IPS DF 4.7 (cell line): ENCODE data around the gene TPBG.
"Not testable (repeated sequence)": the region's sequence is repeated elsewhere in the genome, so short reads cannot be mapped to it uniquely, and the experiment has no call there.

Source experiments
- DNase-seq: peaks from one replicate; pipeline ENCODE4 v3.0.0-alpha.2; 2013; ENCODE audit warnings: low spot score; ENCODE audit errors: extremely low read depth

TPBG gene

DNA sequence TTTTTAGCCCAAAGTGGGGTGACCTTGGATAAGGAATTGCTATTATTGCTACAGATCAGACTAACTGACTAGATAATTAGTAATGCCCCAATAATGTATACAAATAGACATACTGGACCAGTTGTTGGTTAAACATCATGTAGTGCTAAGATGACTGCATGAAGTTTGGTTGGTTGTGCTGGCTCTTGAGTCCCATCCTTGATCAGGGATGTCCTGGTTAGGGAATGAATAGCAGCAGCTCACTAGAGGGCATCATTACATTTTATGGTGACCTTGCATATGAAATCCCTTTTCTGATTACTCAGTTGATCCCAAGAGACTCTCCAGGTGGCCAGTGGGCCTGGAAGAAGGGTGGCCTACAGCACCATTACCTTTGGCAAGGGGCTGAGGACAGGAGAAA is 10.9 kb downstream of the TPBG start:
- no peak for DNase-seq

DNA sequence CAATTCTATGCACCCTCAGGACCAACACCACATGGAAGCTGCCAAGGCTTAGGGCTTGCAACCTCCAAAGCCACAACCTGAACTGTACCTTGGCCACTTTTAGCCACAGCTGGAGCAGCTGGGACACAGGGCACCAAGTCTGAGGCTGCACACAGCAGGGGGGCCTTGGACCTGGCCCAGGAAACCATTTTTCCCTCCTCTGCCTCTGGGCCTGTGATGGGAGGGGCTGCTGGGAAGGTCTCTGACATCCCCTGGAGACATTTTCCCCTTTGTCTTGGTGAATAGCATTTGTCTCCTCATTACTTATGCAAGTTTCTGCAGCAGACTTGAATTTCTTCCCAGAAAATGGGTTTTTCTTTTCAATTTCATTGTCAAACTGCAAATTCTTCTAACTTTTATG is 13.0 kb downstream of the TPBG start:
- DNase-seq: no peak

DNA sequence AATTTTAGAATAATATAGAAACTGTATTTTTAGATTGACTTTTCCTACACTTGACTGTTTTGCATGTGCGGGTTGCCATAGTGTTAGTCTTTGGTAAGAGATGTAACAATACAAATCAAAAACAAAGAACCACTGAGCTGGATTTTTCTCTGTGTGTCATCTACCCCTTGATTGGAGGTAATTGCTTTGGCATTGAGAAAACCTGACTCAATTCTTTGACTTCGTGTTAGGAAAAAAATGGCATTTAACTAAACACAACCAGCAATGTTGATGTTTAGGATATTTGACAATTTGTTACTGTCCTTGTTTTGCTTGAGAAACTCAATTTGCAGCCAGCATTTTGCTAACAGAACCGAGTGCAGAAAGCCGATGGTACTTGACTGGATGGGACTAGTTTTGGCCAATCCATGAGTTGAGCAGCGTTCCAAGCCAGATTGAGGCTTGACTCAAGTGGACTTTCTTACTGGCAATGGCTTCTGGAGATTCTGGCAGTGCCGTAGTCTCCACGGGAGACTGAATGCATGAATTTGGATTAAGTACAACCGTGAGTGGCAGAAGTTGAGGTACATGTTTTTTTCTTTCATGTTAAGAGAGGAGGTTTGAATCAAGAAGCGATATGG is 17.1 kb downstream of the TPBG start:
- DNase-seq: no peak

DNA sequence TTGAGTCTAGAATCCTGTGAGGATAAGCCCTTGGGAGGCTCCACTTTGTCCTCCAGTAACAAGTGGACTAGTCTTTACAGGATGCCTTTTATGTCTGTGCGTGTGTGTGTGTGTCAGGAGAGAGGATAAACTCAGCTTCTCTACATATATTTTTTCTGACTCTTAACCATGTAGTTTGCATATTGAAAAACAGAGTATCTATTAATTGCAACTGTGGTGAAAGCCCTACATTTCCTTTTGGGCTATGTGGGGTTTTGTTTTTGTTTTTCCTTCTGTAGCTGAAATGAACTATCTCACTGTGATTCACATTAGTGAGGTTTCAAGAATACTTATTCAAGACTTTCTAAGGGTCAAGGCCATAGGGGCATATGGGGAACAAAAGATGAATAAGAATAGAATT is 17.7 kb downstream of the TPBG start:
- DNase-seq: no peak

DNA sequence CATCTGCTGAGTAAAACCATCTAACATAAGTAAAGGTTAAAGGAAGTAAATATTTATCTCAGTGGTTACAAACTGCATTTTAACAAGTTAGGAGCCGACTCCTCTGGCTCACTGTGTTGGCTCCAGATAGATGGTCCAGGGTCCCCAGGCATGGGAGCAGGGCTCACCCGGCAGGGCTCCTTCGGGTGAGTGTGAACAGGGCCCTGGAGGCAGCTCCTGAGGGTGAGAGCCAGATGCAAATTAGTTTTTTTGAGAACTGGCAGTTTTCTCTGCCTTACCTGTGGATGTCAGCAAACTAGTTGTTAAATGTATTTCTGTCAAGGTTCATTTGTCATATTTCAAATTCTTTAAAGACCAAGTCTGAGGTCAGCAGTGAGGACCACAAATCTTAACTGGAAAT is 21.5 kb downstream of the TPBG start:
- DNase-seq: no peak

DNA sequence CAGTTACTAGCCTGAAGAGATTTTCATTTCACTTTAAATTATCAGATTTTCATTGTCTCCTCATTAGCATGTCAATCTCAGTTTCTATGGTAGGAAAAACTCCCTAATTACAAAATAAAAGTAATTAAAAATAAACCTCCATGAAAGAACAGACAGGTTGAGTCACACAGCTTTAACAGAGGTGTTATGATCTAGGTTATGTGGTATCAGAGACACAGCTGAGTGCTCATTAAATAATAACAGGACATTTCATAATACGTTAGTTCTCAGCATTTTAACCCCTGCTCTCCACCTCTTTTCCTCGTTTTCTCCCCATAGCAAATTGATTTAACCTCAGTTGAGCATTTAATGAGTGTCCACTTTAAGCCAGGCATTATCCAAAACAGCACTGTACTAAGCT is 21.9 kb downstream of the TPBG start:
- no peak for DNase-seq

DNA sequence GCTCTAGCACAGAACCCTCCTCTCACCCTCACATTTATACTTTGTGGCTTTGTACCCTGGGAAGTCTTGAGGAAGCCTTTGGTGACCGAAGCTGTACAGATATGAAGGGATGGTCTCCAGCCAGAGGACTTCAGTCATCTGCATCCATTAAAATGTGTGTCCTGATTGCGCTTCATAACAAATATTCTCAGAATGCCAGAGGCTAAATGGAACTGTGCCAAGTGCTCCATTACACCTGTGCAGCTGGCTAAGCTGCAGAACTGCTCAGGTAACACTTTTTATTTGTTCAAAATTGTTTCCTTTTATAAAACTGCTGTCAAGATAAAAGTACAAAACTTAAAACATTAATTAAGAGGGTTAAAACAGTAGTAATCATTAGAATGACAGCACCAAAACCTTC is 22.3 kb downstream of the TPBG start:
- no peak for DNase-seq

DNA sequence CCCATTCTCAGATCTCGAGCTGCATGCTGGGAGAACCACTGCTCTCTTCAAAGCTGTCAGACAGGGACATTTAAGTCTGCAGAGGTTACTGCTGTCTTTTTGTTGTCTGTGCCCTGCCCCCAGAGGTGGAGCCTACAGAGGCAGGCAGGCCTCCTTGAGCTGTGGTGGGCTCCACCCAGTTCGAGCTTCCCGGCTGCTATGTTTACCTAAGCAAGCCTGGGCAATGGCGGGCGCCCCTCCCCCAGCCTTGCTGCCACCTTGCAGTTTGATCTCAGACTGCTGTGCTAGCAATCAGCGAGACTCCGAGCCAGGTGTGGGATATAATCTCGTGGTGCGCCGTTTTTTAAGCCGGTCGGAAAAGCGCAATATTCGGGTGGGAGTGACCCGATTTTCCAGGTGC is 31.2 kb downstream of the TPBG start:
- not testable (repeated sequence) for DNase-seq

DNA sequence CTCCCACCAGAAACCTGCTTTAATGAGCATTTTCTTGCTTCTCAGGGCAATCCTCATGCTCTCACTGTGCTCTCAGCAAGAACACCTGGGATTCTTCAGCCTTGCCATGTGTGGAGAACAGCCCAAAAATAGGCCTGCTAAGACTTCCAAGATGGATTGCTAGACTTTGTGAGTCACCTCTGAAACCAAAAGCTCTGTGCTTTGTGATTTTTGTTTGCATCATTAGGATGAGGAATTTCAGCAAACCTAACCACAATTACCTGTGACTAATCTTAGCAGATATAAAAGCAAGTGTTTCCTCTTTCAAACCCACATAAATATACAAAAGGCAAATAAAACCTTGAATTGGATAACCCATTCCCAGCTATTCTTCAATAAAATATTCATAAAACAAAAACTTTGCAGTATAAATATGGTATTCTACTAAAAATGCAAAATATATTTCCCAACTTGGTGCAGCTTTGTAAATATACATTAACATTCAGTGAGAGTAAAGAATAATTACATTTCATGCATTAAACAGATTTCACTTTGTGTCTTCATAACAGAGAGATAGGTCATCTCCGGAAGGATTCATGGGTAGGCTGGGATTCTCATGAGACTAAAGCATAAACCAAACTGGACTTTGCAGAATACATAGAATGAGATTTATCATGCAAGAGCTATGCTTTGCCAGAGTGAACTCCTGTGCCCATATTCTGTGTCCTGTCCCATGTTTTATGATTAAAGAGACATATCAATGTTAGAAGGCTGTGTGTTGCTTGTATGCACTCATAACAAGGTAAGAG is 33.5 kb downstream of the TPBG start:
- no peak for DNase-seq

DNA sequence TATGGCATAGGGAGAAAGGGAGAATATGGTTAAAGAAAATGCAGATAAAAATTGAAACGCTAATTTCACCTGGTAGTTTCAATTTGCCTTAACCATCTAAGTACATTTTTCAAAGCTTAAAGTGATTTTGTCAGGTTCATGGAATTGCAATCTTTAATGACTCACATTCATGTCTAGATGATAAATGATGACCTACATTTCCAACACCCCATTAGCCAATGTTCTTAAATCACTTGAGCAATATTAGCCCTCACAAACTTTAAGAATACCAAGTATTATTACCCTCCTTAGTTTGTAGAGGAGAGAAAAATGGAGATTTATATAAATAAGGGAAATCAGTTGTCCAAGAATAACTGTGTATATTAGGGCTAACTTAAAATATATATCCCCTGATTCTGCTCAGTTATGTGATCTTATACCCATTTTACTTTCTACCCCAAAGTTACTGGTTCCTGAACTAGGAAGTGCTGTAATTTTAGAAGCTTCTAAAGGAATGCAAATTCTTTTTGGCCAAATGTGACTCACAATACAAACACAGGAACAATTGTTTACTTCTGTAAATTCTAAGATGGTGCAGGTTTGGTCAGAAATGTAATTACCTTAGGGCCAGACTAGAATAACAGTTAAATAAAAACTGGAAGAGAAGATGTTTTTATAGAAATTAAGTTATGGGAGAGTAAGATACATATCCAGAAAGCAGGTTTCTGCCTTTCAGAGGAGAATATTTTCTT is 34.5 kb downstream of the TPBG start:
- DNase-seq: no peak

DNA sequence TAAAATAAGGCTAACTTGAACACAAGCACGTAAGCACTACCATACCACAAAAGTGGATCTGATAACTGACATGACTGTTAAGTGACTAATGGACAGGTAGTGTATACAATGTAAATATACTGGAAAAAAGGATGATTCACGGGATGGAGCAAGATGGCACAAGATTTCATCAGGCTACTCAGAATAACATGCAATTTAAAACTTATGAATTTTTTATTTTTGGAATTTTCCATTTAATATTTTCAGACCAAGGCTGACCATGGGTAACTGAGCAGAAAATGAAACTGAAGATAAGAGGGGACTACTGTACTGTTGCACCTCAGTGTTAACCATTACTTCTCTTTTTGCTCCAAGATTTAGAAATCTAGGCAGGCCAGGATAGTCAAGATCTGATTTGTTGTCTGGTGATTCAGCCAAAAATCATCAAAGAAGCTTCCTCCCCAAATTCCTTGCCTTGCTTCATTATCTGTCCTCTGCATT is 45.4 kb downstream of the TPBG start:
- no peak for DNase-seq

DNA sequence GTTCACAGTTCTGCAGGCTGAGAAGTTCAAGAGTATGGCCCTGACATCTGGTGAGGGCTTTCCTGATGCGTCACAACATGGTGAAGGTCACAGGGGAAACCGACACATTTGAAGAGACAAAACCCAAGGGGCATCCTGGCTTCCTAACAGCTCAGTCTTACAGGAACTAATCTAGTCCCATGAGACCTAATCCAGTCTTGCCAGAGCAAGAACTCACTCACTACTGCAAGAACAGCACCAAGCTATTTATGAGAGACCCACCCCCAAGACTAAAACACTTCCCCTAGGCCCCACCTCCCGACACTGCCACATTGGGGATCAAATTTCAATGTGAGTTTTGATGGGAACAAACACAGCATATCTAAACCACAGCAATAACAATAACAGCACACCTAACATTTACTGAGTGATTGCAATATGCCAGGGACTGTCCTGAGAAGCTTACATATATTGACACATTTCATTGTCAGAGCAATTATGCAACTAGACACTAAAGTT is 46.6 kb downstream of the TPBG start:
- DNase-seq: no peak

DNA sequence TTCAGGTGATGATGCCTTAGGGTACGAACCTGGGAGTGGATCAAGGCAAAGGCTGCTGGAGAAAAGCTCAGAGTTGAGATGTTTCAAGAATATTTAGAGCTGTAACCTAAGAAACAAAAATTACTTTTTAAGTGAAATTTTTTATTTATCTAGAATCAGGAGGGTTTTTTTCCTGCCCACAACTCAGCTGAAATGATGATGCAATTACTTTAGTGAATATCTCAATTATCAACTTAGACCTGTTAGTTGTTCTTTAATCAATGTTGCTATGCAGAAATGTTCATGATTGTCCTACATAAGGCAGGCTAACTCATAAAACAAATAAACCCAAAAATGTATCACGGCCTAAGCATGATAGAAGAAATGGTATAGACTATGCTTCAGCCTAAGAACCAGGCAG is 50.3 kb downstream of the TPBG start:
- no peak for DNase-seq

DNA sequence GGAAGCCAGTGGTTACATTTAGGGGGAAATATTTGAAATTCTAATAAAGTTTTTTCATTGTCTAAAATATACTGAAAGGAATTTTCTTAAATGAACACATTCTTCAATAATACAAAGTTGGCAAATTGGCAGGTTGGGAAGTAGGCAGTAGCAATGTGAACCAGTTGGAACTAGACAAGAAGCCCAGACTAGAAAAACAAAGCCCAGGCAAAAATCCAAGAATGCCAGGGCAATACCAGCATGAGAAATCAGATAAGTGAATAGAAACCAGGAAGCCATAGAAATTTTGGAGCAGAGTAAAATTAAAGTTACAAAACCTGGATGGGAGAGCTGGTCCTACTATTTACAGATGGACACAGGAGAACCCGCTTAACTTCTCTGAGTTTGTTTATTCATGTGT is 52.2 kb downstream of the TPBG start:
- DNase-seq: no peak

DNA sequence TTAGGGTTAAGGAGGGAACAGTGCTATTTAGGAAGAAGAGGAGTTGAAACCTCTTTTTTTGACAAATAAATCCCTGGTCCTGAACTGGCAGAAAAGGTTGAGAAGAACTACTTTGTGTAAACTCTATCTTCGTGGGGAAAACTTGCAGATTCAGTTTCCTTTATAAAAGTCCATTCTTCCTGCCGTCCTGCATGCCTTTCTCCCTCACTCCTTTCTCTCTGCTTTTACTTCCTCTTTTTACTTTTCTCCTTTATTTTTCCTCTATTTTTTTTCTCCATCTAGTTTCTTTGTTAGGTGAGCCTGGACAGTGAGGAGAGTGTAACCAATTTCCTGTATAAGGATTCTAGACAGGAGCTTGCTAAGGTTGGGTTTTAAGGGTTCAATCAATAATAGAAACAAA is 52.7 kb downstream of the TPBG start:
- DNase-seq: no peak
